ENCODE data around the gene SLFN12.
A peak's percentile ranks its signal among the peaks of the same experiment; 100 is the strongest.
"Not testable (repeated sequence)": the region's sequence is repeated elsewhere in the genome, so short reads cannot be mapped to it uniquely, and the experiment has no call there.

The SLFN12 gene
- 2.1 to 6.4 (median 5.8) reads per million in 3 experiments for total RNA-seq

DNA sequence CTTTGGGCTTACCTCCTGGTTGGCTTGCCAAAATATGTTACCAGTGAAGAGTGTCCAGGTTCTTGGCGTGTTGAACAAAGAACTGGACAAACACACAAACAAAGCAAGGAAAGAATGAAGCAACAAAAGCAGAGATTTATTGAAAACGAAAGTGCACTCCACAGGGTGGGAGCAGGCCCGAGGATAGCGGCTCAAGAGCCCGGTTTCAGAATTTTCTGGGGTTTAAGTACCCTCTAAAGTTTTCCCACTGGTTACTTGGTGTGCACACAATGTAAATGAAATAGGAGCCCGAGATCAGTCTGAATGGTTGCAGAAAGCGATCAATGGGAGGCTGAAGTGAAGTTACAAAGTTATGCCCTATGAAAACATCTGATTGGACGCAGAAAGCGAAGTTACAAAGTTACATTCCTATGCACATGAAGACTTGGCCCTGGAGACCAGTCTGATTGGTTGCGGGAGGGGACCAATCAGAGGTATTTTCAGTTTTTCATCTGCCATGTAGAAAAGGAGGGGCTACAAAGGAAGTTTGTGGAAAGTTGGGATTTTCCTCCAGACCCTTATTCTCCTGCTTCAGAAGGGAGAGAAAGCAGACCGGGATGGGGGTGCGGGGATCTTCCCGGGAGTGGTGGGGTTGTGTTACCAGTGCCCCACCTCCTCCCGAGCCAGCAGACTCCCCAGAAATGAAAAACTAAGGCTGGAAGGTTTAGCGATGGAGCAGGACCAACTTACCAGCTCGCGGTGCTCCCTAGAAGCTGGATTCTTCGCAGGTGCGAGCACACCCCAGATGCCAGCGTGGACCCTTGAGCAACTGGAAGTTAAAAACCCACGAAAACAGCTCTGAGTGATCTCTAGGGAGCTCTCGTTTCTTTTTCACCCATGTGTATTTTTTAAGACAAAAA, at the start of gene SLFN12:
Gene SLFN12, minus strand, starts transcription at position 325 of the 899 bp plus-strand sequence. CDS start 9,472 bp downstream, outside the sequence.
- DNase-seq, result peak; percentile 70

DNA sequence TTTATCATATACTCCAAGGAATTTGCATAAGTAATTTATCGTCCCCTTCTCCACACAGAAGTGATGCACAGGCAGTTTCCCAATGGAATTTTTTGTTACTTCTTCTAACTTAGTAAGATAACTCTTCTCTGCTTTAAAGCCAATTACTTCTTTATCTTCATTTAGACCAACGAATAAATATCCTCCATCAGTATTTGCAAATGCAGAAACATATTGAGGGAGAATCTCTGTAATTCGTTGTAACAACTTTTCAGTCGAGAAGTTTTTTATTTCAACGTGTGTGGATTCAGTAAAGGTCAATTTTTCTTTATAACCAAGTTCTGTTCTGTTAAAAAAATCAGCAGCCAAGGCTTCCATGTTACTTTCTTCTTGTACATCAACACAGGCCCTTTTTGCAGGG, 47.0 kb upstream of the SLFN12 start:
- DNase-seq, result no peak

DNA sequence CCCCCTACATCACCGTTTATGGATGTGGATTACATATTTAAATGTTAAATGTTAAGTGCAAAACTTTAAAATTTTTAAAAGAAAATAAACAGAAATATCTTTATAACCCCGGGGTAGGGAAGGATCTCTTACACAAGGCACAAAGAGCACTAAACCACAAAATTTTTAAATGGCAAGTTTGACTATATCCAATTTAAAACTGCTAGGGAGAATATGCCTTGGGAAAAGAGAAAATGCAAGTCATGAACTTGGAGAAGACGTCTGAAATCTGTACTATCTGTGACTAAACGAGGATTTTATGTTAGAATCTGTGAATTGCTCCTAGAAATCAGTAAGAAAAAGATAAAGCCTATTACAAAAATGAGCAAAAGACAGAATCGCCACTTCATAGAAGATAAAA, 44.9 kb upstream of the SLFN12 start:
- no peak for DNase-seq

DNA sequence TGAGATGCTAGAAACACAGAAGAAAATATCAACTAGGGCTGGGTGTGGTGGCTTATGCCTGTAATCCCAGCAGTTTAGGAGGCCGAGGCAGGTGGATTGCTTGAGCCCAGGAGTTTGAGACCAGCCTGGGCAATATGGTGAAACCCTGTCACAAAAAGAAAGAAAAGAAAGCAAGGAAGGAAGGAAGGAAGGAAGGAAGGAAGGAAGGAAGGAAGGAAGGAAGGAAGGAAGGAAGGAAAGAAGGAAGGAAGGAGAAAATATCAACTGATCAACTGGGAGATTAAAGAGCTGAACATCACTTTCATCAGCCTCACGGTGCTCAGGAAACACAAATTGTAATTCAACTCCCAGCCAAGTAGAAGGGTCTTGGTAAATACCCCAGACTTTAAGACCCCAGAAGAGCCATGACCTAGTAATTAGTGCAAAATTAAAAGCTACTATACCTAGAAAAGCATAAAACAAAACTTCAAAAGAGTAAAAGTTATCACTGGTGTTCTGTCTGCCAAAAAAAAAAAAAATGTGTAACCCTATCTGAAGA, 44.1 kb upstream of the SLFN12 start:
- no peak for DNase-seq

DNA sequence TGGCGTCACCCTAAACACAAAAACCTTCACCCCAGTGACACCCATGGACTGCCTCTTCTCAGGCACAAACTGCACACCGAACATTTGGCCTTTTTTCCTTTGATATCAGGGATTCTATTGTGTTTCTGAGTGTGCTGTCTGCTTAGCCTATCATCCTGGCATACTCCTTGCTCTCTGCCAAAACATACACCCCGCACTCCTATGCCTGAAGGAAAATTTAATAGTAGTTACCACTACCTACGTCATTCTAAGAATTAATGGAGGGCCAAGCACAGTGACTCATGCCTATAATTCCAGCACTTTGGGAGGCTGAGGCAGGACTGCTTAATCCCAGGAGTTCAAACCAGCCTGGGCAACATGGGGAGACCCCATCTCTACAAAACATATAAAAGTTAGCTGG, 36.2 kb upstream of the SLFN12 start:
- DNase-seq, result no peak

DNA sequence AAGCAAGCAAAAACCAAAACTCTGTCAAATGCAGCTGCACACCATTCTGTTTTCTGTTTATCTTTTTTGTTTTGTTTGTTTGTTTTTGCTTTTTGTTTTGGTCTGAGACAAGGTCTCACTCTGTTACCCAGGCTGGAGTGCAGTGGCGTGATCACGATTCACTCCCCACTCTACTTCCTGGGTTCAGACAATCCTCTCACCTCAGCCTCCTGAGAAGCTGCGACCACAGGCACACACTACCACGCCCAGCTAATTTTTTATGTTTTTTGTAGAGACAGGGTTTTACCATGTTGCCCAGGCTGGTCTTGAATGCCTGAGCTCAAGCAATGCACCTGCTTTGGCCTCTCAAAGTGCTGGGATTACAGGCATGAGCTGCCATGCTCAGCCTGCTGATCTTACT, 35.5 kb upstream of the SLFN12 start:
- peak; percentile 38 for DNase-seq

DNA sequence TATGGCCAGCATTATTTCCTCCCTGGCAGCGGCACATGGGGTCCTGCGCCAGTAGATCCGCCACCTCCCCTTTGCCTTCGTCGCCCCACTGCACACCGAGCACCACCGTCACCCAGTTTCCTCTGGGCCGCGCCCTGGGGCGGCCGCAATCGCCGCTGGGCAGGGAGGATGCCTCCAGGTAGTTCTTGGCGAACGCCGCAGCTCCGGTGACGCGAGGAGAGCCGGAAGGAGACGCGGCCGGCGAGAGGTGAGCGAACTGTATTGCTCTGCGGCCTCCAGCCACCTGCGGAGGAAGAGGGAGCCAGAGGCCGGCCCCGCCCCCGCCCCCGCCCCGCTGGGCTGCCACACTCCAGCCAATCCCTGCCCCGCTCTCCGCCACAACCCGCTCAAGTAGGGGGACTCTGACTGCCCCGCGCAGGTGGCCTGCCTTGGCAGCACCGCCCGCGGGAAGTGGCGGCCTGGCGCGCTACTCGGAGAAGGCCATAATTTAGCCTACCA, 28.1 kb upstream of the SLFN12 start:
- peak; percentile 80 for DNase-seq

DNA sequence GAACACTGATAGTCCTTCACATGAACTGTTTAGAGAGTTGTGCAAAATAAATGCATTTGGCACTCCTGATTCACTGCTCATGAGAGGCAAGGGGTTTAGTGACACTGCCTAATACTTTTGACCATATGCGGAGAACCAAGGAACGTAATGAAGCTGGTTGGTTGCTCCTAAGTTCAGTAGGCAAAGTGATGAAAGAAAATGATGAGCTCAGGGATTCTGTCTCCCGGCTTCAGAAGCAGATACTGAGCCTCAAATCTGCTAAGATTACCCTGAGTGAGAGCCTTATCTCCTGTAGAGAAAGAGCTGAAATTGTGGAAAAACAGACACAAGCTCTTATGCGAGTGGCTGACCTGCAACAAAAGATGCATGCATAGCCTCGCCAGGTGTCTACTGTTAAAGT, 21.7 kb upstream of the SLFN12 start:
- not testable (repeated sequence) for DNase-seq

DNA sequence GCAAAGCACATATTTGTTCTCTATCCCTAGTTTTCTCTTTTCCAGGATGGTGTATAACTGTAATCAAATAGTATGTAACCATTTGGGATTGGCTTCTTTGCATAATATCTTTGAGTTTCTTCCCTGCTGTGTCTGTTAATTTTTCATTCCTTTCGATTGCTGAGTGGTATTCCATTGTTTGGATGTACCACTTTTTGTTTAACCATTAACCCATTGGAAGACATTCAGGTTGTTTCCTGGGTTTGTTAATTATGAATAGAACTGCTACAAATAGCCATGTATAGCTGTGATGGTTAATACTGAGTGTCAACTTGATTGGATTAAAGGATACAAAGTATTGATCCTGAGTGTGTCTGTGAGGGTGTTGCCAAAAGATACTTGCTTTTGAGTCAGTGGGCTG, 20.9 kb upstream of the SLFN12 start:
- DNase-seq, result no peak

DNA sequence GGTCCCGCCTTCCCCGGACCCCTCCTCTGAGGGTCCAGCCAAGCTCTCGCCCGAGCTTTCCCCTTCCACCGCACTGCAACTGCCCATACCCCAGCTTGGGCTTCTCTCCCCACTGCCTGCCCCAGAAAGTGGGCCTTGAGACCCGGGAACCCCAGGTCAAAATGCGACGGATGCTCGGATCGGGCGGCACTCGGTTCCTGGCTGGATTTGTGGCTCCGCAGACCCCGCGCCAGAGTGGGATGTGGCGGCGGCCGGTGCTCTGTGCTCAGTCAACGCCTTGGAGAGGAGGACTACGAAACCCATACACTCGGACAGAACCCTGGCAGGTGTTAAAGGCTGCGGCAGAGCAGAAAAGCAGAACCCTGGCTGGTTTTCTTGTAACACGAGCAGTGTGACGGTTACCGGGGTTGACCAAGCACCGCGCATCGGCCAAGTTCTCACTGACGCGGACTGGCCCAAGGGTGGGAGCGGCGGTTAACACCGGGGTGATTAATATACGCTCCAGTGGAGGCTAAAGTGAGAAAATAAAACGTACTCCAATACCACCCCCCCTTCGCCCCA, 17.2 kb upstream of the SLFN12 start:
- DNase-seq, result no peak

DNA sequence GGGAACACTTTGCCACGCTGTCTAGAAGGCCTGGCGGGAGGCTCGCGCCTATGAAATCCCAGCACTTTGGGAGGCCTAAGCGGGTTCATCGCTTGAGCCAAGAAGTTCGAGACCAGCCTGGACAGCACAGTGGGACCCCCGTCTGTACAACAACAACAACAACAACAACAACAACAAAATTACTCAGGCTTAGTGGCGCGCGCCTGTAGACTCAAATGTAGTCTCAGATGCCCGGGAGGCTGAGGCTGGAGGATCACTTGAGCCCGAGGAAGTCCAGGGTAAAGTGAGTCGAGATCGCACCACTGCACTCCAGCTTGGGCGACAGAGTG, 16.6 kb upstream of the SLFN12 start:
- DNase-seq, result no peak

DNA sequence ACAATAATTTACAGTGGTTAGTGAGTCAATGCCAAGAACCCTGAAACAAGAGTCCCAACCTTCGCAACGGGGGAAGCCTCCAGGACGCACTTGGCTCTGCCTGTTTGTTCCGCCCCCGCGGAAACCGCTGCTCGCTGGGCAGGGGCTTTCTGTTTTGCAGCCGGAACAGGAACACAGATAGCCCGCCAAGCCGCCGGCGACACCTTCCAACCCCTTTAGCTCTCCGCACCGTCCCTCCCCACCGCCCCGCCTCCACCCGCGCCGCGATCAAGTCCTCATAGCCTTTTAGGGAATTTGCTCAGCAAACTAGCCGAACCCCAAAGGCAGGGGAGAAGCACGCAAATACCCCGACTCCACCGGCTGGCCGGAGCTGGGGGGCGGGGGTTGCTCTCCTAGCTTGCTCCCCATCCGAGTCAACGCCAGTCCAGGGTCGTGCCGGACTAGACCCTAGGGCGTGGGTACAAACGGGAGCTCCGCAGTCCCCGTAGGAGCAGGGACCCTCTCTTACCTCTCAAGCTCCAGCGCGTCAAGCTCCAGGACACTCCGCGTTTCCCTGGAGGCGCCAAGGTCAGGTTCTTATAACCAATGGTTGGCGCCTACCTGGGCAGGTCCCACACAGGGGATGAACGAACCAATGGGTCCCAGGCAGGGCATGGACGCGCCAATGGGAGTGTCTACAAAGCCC, 16.1 kb upstream of the SLFN12 start, which contains the start of gene SLFN13:
Gene SLFN13, minus strand, starts transcription at position 553 of the 685 bp plus-strand sequence. CDS start 3,086 bp downstream, outside the sequence.
- peak; percentile 82 for DNase-seq

DNA sequence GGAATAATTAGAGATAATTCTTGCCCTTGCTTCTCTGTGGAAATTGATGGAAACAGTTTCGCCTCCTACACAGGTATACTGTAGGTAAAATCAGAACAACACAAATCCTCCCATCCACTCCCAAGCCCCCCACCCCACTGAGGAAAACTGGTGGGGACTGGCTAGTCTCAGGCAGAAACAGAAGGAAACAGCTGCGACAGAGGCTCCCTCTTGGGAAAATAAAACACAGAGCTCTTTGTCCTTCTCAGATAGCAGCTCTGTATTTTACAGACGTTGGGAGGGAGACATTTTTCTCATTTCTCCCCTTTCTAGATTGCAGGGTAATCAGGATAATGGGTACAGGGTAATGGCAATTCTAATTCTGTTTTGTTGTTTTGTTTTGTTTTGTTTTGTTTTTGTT, 15.2 kb upstream of the SLFN12 start:
- DNase-seq, result no peak

DNA sequence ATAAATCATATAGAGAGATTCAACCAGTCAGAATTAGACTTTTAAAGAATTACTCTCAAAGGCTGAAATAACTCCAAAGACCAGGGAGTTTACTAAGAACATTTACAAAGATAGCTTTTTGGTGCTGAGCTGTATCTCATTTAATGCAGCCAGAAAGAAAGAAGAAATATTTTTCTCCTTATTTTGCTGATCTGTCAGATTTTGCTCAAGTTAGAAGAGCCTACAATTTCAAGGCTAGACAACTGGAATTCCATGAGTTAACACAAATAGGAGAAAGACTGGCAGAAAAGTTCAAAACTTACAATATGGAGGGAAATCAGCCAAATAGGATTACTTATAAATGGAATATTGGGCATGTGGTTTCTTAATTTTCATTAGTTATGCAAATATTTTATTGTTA, 6.1 kb upstream of the SLFN12 start:
- DNase-seq, result no peak

DNA sequence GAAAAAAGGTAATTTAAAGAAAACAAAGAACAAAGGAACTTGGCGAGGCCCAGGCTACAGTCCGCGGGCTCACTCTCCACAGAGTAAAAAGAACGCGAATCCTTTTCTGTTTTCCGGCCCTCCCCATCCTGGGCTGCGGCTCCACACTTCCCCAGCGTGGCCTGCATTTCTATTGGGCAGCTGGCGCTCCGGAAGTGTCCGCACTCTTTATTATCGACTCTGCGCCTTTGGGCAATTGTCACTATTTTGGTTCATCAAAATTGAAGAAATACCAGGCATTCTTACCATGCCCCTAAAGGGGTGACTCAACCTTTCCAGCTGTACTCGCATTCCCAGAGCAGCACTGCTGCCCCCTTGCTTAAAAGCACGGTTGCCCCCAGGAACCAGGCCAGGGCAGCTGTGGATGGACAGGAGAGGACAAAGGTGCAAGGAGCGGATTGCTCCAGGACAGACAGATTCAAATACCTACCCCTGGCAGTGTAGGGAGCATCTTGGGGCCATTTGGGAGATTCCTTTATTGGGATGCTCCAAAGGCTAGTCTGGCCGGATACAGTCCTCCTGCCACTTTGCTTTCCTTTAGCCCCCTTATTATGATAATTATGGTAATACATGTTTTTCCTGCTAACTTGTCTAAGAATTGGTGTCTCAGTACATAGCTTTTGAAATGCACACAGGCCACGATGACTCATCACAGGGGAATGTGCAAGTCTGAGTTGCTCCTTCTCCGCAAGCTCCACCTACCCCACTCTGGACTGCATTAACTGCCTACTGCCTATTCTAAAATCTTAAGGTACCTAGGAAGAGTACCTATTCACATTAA, 985 bp upstream of the SLFN12 start:
- peak; percentile 36 for DNase-seq

DNA sequence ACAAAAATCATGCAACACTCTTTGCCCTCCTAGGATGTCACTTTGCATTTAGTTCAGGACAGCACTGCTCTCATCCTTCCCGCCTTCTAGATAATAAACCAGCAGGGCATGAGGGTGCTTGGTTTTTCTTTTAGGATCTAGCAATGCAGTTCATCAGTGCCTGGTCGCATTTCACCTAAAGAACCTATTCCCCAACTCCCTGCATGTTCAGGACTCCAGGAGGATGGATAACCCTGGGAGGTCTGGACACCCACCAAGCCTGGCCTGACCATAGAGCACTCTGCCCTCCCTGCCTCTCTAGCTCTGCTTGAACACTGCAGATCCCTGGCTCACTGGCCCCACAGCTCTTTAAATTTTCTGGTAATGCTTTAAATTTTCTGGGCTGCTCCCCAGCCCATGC, 2.6 kb downstream of the SLFN12 start:
- no peak for DNase-seq

DNA sequence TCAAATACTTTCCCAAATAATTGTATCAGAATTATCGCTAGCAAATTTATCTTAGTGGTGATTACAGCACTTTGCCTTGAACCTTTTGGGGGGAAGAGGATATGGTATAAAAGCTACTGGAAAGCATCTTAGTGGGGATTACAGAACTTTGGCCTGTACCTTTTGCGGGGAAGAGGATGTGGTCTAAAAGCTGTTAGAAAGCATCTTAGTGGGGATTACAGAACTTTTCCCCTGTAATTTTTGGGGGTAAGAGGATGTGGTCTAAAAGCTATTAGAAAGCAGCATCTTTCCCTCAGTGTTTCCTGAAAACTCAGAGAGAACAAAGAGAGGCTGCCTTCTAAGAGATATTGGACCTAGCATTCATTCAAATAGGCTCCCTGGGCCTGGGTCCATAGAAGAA, 4.1 kb downstream of the SLFN12 start:
- no peak for DNase-seq

DNA sequence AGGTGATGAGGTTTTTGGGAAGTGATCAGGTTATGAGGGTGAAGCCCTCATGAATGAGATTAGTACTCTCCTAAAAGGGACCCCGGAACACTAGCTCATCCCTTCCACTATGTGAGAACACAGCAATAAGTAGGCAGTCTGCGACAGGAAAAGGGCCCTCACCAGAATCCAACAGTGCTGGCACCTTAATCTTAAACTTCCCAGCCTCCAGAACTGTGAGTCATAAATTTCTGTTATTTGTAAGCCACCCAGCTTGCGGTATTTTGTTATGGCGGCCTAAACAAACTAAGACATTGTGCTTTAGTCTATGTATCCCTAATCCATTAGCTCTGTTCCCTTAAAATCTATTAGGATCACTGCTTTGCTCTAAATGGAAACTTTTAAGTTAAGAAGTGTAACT, 8.5 kb downstream of the SLFN12 start:
- no peak for DNase-seq

DNA sequence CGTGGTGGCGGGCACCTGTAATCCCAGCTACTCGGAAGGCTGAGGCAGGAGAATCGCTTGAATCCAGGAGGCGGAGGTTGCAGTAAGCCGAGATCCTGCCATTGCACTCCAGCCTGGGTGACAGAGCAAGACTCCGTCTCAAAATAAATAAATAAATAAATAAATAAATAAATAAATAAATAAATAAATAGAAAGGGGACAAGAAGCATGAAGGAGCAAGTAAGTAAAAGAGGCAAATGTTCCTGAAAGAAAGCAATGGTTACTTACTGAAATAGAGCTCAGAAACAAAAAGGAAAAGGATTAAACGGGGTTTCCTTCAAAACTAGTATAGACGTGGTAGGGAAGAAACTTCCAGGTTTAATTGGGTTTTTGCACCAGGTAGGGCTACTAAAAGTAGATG, 11.2 kb downstream of the SLFN12 start:
- DNase-seq, result not testable (repeated sequence)

DNA sequence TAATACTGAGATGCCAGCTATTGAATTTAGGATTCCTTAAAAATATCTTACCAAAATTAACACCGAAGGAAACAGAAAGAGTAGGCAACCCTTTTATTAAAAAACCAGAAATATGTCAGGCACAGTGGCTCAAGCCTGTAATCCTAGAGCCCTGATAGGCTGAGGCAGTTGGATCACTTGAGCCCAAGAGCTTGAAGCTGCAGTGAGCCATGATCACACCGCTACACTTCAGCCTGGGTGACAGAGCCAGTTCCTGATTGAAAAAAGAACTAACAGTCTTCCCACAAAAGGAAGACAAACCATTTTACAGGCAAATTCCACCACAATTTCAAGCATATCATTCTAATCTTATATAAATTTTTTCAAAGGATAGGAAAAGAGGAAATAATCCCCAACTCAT, 15.6 kb downstream of the SLFN12 start:
- no peak for DNase-seq

DNA sequence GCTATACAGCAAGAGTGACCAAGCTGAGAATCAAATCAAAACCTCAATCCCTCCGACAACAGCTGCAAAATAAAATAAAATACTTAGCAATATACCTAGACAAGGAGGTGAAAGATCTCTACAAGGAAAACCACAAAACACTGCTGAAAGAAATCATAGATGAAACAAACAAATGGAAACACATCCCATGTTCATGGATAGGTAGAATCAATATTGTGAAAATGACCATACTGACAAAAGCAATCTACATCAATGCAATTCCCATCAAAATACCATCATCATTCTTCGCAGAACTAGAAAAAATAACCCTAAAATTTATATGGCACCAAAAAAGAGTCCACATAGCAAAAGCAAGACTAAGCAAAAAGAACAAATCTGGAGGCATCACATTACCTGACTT, 17.6 kb downstream of the SLFN12 start:
- not testable (repeated sequence) for DNase-seq

DNA sequence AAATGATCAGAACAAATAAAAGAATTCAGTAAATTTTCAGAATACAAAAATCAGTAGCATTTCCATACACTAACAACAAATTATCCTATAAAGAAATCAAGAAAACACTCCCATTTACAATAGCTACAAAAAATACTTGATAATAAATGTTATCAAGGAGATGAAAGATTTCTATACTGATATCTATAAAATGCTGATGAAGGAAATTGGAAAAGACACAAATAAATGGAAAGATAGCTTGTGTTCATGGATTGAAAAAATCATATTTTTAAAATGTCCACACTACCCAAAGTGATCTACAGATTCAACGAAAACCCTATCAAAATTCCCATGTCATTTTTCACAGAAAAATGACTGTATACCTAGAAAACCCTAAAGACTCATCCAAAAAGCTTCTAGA, 18.1 kb downstream of the SLFN12 start:
- DNase-seq, result no peak

All from central memory CD4-positive, alpha-beta T cell (primary cell).